Neural cell (in vitro differentiated cells): ENCODE data around the gene SLC7A8. TPM values are rescaled to one million over a fixed set of nuclear protein-coding genes. Genes with fewer than 3 reads are reported as not detected.
"Not testable (repeated sequence)": the region's sequence is repeated elsewhere in the genome, so short reads cannot be mapped to it uniquely, and the experiment has no call there.

ENCODE experiments used
- H2AFZ ChIP-seq: fragments of 200-600, 300-800 bp; sonication (generic), shearing (Covaris generic); 2 replicates; pipeline ENCODE4 v1.6.0; 2014; ENCODE audit warnings: low read depth, mild to moderate bottlenecking, antibody characterized with exemption, low read length, moderate library complexity
- H3F3A ChIP-seq: fragments of 200-600 bp; shearing (Covaris generic); 2 replicates; pipeline ENCODE4 v1.6.1; 2016; ENCODE audit warnings: mild to moderate bottlenecking, moderate library complexity, mixed read lengths, antibody characterized with exemption, low read length; ENCODE audit not compliant: insufficient read depth, poor library complexity, severe bottlenecking
- H3K27ac ChIP-seq: fragments of 200-600, 300-800 bp; sonication (generic), shearing (Covaris generic); 2 replicates; pipeline ENCODE4 v1.5.1; 2014; ENCODE audit warnings: mild to moderate bottlenecking, low read length, moderate library complexity
- H3K27me3 ChIP-seq: fragments of 300-800, 200-600 bp; sonication (generic), shearing (Covaris generic); 2 replicates; pipeline ENCODE4 v1.6.0; 2014; ENCODE audit warnings: mild to moderate bottlenecking, low read depth, low read length, moderate library complexity; ENCODE audit not compliant: insufficient read depth
- H3K36me3 ChIP-seq: fragments of 300-800, 200-600 bp; sonication (generic), shearing (Covaris generic); 2 replicates; pipeline ENCODE4 v1.5.1; 2014; ENCODE audit warnings: mild to moderate bottlenecking, antibody characterized with exemption, low read length, moderate library complexity; ENCODE audit not compliant: insufficient read depth
- H3K4me2 ChIP-seq: fragments of 300-800, 200-600 bp; sonication (generic), shearing (Covaris generic); 2 replicates; pipeline ENCODE4 v1.6.0; 2014; ENCODE audit warnings: mild to moderate bottlenecking, low read length
- H3K4me3 ChIP-seq: fragments of 300-800, 200-600 bp; sonication (generic), shearing (Covaris generic); 2 replicates; pipeline ENCODE4 v1.5.1; 2014; ENCODE audit warnings: mild to moderate bottlenecking, low read length, moderate library complexity
- H3K79me2 ChIP-seq: fragments of 200-600 bp; shearing (Covaris generic); replicated peaks from 2 replicates; pipeline ENCODE4 v1.6.0; 2014; ENCODE audit warnings: mild to moderate bottlenecking, low read length, moderate library complexity; ENCODE audit not compliant: insufficient read depth
- H3K9ac ChIP-seq: fragments of 300-800, 200-600 bp; sonication (generic), shearing (Covaris generic); 2 replicates; pipeline ENCODE4 v1.6.1; 2016; ENCODE audit warnings: mild to moderate bottlenecking, low read length, mixed read lengths
- H3K9me2 ChIP-seq: fragments of 200-600 bp; shearing (Covaris generic); 2 replicates; pipeline ENCODE4 v1.6.1; 2016; ENCODE audit warnings: mild to moderate bottlenecking, low read length, mixed read lengths; ENCODE audit not compliant: insufficient read depth
- H3K9me3 ChIP-seq: fragments of 200-600, 300-800 bp; sonication (generic), shearing (Covaris generic); 2 replicates; pipeline ENCODE4 v1.6.1; 2016; ENCODE audit warnings: mild to moderate bottlenecking, mixed run types, low read length, moderate library complexity, mixed read lengths
- H4K20me1 ChIP-seq: fragments of 200-600 bp; shearing (Covaris generic); 2 replicates; pipeline ENCODE4 v1.6.1; 2016; ENCODE audit warnings: mild to moderate bottlenecking, mixed run types; ENCODE audit not compliant: insufficient read depth
- EP300 ChIP-seq: fragments of 450-650 bp; conservative IDR thresholded peaks from 2 replicates; pipeline ENCODE4 v1.6.1; 2014; ENCODE audit warnings: antibody characterized with exemption, mild to moderate bottlenecking, moderate library complexity; ENCODE audit not compliant: poor library complexity, severe bottlenecking
- EZH2 ChIP-seq: fragments of 200-600, 300-800 bp; shearing (Covaris generic), sonication (generic); IDR thresholded peaks from 2 replicates; pipeline ENCODE4 v1.6.1; 2014; ENCODE audit warnings: antibody characterized with exemption, low read length, borderline replicate concordance, mild to moderate bottlenecking; ENCODE audit not compliant: insufficient read depth, poor library complexity, severe bottlenecking
- MXI1 ChIP-seq: fragments of 450-650 bp; conservative IDR thresholded peaks from 2 replicates; pipeline ENCODE4 v1.6.1; 2014; ENCODE audit warnings: antibody characterized with exemption, mild to moderate bottlenecking; ENCODE audit not compliant: poor library complexity, severe bottlenecking
- POLR2AphosphoS5 ChIP-seq: IDR thresholded peaks from 2 replicates; pipeline ENCODE4 v1.6.1; 2012
- RAD21 ChIP-seq: fragments of 450-650 bp; conservative IDR thresholded peaks from 2 replicates; pipeline ENCODE4 v1.6.1; 2014; ENCODE audit warnings: antibody characterized with exemption, mild to moderate bottlenecking, moderate library complexity
- SMC3 ChIP-seq: fragments of 450-650 bp; conservative IDR thresholded peaks from 2 replicates; pipeline ENCODE4 v1.6.1; 2014; ENCODE audit warnings: antibody characterized with exemption, mild to moderate bottlenecking, moderate library complexity; ENCODE audit not compliant: poor library complexity
- TAF1 ChIP-seq: IDR thresholded peaks from 2 replicates; pipeline ENCODE4 v1.6.1; 2012; ENCODE audit warnings: low read depth
- polyA minus RNA-seq: library from RNA; depleted of rRNA, polyadenylated mRNA; stranded (reverse); fragments of >200 nt; gene quantifications from 2 replicates; pipeline ENCODE4 v1.2.3, GENCODE V29; 2014
- polyA plus RNA-seq: library from polyadenylated mRNA; depleted of rRNA; stranded (reverse); fragments of >200 nt; gene quantifications from 2 replicates; pipeline ENCODE4 v1.2.3, GENCODE V29; 2014
- TF ChIP-seq, protein P1 (sequence below): IDR thresholded peaks from 2 replicates; pipeline ENCODE4 v1.6.1; 2012; ENCODE audit warnings: borderline replicate concordance
- TF ChIP-seq, protein P2 (sequence below): fragments of 450-650 bp; IDR thresholded peaks from 2 replicates; pipeline ENCODE4 v1.5.1; 2014; ENCODE audit warnings: antibody characterized with exemption, mild to moderate bottlenecking, moderate library complexity; ENCODE audit not compliant: poor library complexity, severe bottlenecking

Gene SLC7A8
- polyA plus RNA-seq, result 0.21 and 1.7 TPM in 2 replicates
- polyA minus RNA-seq, result 1.2 and 2.0 TPM in 2 replicates

- Histone ChIP-seq H3K4me2 (peak within 1 kb of the TSS; percentile 46), H3K9me3 (no peaks in the 10 kb centered on the region), H3K9ac (peak within 1 kb of the TSS; percentile 55), H3K79me2 (no peaks in the 10 kb centered on the region), H3K4me3 (peak within 1 kb of the TSS; percentile 69), H3F3A (no peaks in the 10 kb centered on the region), H3K27ac (peak within 1 kb of the TSS; percentile 31), H3K9me2 (no peaks in the 10 kb centered on the region), H3K27me3 (peaks cover 11% of the 10 kb centered on the region), H4K20me1 (no peaks in the 10 kb centered on the region), H2AFZ (peak within 1 kb of the TSS; percentile 22), H3K36me3 (no peaks in the 10 kb centered on the region)
- no peak for TF ChIP-seq EP300
- no peak for TF ChIP-seq TAF1
- TF ChIP-seq MXI1, result peak; percentile 58
- TF ChIP-seq, protein P1, sequence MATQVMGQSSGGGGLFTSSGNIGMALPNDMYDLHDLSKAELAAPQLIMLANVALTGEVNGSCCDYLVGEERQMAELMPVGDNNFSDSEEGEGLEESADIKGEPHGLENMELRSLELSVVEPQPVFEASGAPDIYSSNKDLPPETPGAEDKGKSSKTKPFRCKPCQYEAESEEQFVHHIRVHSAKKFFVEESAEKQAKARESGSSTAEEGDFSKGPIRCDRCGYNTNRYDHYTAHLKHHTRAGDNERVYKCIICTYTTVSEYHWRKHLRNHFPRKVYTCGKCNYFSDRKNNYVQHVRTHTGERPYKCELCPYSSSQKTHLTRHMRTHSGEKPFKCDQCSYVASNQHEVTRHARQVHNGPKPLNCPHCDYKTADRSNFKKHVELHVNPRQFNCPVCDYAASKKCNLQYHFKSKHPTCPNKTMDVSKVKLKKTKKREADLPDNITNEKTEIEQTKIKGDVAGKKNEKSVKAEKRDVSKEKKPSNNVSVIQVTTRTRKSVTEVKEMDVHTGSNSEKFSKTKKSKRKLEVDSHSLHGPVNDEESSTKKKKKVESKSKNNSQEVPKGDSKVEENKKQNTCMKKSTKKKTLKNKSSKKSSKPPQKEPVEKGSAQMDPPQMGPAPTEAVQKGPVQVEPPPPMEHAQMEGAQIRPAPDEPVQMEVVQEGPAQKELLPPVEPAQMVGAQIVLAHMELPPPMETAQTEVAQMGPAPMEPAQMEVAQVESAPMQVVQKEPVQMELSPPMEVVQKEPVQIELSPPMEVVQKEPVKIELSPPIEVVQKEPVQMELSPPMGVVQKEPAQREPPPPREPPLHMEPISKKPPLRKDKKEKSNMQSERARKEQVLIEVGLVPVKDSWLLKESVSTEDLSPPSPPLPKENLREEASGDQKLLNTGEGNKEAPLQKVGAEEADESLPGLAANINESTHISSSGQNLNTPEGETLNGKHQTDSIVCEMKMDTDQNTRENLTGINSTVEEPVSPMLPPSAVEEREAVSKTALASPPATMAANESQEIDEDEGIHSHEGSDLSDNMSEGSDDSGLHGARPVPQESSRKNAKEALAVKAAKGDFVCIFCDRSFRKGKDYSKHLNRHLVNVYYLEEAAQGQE, result peak; percentile 1
- no peak for TF ChIP-seq RAD21
- TF ChIP-seq SMC3, result no peak
- TF ChIP-seq POLR2AphosphoS5, result peak; percentile 37
- TF ChIP-seq, protein P2, sequence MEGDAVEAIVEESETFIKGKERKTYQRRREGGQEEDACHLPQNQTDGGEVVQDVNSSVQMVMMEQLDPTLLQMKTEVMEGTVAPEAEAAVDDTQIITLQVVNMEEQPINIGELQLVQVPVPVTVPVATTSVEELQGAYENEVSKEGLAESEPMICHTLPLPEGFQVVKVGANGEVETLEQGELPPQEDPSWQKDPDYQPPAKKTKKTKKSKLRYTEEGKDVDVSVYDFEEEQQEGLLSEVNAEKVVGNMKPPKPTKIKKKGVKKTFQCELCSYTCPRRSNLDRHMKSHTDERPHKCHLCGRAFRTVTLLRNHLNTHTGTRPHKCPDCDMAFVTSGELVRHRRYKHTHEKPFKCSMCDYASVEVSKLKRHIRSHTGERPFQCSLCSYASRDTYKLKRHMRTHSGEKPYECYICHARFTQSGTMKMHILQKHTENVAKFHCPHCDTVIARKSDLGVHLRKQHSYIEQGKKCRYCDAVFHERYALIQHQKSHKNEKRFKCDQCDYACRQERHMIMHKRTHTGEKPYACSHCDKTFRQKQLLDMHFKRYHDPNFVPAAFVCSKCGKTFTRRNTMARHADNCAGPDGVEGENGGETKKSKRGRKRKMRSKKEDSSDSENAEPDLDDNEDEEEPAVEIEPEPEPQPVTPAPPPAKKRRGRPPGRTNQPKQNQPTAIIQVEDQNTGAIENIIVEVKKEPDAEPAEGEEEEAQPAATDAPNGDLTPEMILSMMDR, result no peak
- TF ChIP-seq EZH2, result no peak
Observed at GRCh38 chr14:23183479-23183878, at the start of gene SLC7A8. SLC7A8 (minus strand) TSS chr14:23183660; CDS start chr14:23182914, 746 bp downstream.

GRCh38 chr14:23232241-23232808 lies 48.9 kb upstream of the SLC7A8 start:
- not testable (repeated sequence) for H3K9me3 ChIP-seq, H3K4me3 ChIP-seq, H3K27me3 ChIP-seq, H2AFZ ChIP-seq, H3K79me2 ChIP-seq, H3F3A ChIP-seq, H4K20me1 ChIP-seq, H3K4me2 ChIP-seq, H3K36me3 ChIP-seq, H3K9me2 ChIP-seq, H3K27ac ChIP-seq, H3K9ac ChIP-seq

DNA sequence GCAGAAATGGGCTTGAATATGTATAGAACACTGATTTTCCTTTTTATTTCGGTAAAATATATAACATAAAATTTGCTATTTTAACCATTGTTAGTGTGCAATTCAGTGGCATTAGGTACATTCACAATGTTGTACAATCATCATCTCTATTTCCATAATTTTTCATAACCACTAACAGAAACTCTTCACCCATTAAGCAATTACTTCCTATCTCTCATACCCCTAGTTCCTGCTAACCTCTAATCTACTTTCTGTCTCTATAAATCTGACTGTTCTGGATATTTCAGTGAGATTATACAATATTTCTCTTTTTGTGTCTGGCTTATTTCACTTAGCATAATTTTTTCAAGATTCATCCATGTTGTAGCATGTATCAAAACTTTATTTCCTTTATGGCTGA lies 45.4 kb upstream of the SLC7A8 start:
- Histone ChIP-seq H3K36me3 (no peaks in the 10 kb centered on the region), H3K27me3 (no peaks in the 10 kb centered on the region), H3K9me3 (no peaks in the 10 kb centered on the region), H3F3A (no peaks in the 10 kb centered on the region), H3K9ac (no peak overlapping the region), H3K4me2 (no peak overlapping the region), H3K4me3 (no peak overlapping the region), H3K79me2 (no peaks in the 10 kb centered on the region), H4K20me1 (no peaks in the 10 kb centered on the region), H3K27ac (no peak overlapping the region), H2AFZ (no peak overlapping the region), H3K9me2 (no peaks in the 10 kb centered on the region)
- TF ChIP-seq RAD21, result no peak
- TF ChIP-seq EP300, result no peak
- no peak for TF ChIP-seq MXI1
- no peak for TF ChIP-seq EZH2
